Bronchial epithelial cell (primary cell): ENCODE measurements around the gene POLDIP2. TPM values are rescaled to one million over a fixed set of nuclear protein-coding genes. Genes with fewer than 3 reads are reported as not detected.

Experiments
- DNase-seq: peaks from one replicate; pipeline ENCODE4 v3.0.0-alpha.2; 2010; ENCODE audit warnings: low read depth
- FAIRE-seq: peaks from 2 replicates; lab custom pipeline; 2011; peaks lifted over from hg19 to GRCh38; lab: Jason Lieb, UNC
- H3K27me3 ChIP-seq: 2 replicates; pipeline ENCODE4 v1.5.1; 2011; ENCODE audit warnings: low read length; ENCODE audit not compliant: control insufficient read depth, insufficient read depth
- H3K36me3 ChIP-seq: 2 replicates; pipeline ENCODE4 v1.5.1; 2011; ENCODE audit warnings: low read length; ENCODE audit not compliant: control insufficient read depth, insufficient read depth
- H3K4me3 ChIP-seq: 2 replicates; pipeline ENCODE4 v1.5.1; 2011; ENCODE audit warnings: mild to moderate bottlenecking, low read depth, low read length, control low read depth
- CTCF ChIP-seq: IDR thresholded peaks from 2 replicates; pipeline ENCODE4 v1.5.1; 2011; ENCODE audit warnings: mild to moderate bottlenecking, moderate library complexity, low read length, control low read depth, inconsistent platforms; ENCODE audit not compliant: insufficient read depth, severe bottlenecking
- total RNA-seq: library from RNA; depleted of rRNA; stranded (reverse); fragments of >200 nt; gene quantifications from 2 replicates; pipeline ENCODE4 v1.2.1, GENCODE V29; 2014

POLDIP2 gene
- total RNA-seq, 1 donor from 2014 or later: 59.8 TPM

- Histone ChIP-seq H3K4me3 (no peak overlapping the region), H3K36me3 (peaks cover 2% of the 10 kb centered on the region), H3K27me3 (no peaks in the 10 kb centered on the region)
- TF ChIP-seq CTCF: no peak
- DNase-seq (peak; percentile 52), FAIRE-seq (no peak)
Measured at GRCh38 chr17:28394337-28395116, 37.2 kb upstream of the POLDIP2 start.

GRCh38 chr17:28392491-28392890, 35.2 kb upstream of the POLDIP2 start:
- TF ChIP-seq CTCF: no peak
- FAIRE-seq (no peak), DNase-seq (no peak)
- no peak overlapping the region for H3K4me3 ChIP-seq
- no peaks in the 10 kb centered on the region for H3K36me3 ChIP-seq
- H3K27me3 ChIP-seq: no peaks in the 10 kb centered on the region

- H3K36me3 ChIP-seq: no peaks in the 10 kb centered on the region
- no peak for DNase-seq
- no peak for TF ChIP-seq CTCF
- no peak for FAIRE-seq
- no peaks in the 10 kb centered on the region for H3K27me3 ChIP-seq
- H3K4me3 ChIP-seq: no peak overlapping the region
Measured at GRCh38 chr17:28391401-28391800, 34.1 kb upstream of the POLDIP2 start.

GRCh38 chr17:28390984-28391383, 33.7 kb upstream of the POLDIP2 start:
- TF ChIP-seq CTCF: no peak
- Histone ChIP-seq H3K4me3 (no peak overlapping the region), H3K27me3 (no peaks in the 10 kb centered on the region), H3K36me3 (no peaks in the 10 kb centered on the region)
- DNase-seq: no peak
- FAIRE-seq: no peak

- DNase-seq (no peak), FAIRE-seq (no peak)
- no peaks in the 10 kb centered on the region for H3K36me3 ChIP-seq
- no peak overlapping the region for H3K4me3 ChIP-seq
- H3K27me3 ChIP-seq: no peaks in the 10 kb centered on the region
- TF ChIP-seq CTCF: no peak
Measured at GRCh38 chr17:28390563-28390962, 33.2 kb upstream of the POLDIP2 start.

- Histone ChIP-seq H3K4me3 (no peak overlapping the region), H3K36me3 (no peaks in the 10 kb centered on the region), H3K27me3 (no peaks in the 10 kb centered on the region)
- FAIRE-seq: no peak
- TF ChIP-seq CTCF: no peak
- DNase-seq: no peak
Measured at GRCh38 chr17:28390141-28390540, 32.8 kb upstream of the POLDIP2 start.
